H9 (cell line): ENCODE measurements around the gene ZBTB17. TPM values are rescaled to one million over a fixed set of nuclear protein-coding genes. Genes with fewer than 3 reads are reported as not detected.

Source experiments
- total RNA-seq: library from RNA; stranded (reverse); gene quantifications from 2 replicates; pipeline ENCODE4 v1.2.1, GENCODE V29; 2021

The ZBTB17 gene
- total RNA-seq, 1 experiment from 2014 or later = 16.5 TPM

Other genes starting within 250 kb of the ZBTB17 start
- gene SLC25A34, start 239.8 kb downstream of the ZBTB17 start, total RNA-seq = 0.94 and 1.5 TPM in 2 replicates
- gene TMEM82, start 233.6 kb downstream of the ZBTB17 start, total RNA-seq = 1.0 and 1.4 TPM in 2 replicates
- 64.7 and 66.8 TPM in 2 replicates for gene FBLIM1, start 217.3 kb downstream of the ZBTB17 start, total RNA-seq
- gene UQCRHL, start 168.5 kb downstream of the ZBTB17 start, total RNA-seq = 2.0 and 2.6 TPM in 2 replicates
- gene SPEN, start 128.4 kb downstream of the ZBTB17 start, total RNA-seq = 54.3 and 59.6 TPM in 2 replicates
- not detected in 2 replicates for gene SRARP, start 28.1 kb upstream of the ZBTB17 start, total RNA-seq
- not detected in 2 replicates for gene HSPB7, start 41.9 kb upstream of the ZBTB17 start, total RNA-seq
- gene CLCNKA, start 45.9 kb upstream of the ZBTB17 start, total RNA-seq = 0.37 and 0.98 TPM in 2 replicates
- 1.7 and 1.8 TPM in 2 replicates for gene CLCNKB, start 67.7 kb upstream of the ZBTB17 start, total RNA-seq
- 0.48 and 0.61 TPM in 2 replicates for gene FAM131C, start 97.5 kb upstream of the ZBTB17 start, total RNA-seq
- gene EPHA2, start 180.0 kb upstream of the ZBTB17 start, total RNA-seq = 32.8 and 33.1 TPM in 2 replicates
- gene ARHGEF19, start 236.6 kb upstream of the ZBTB17 start, total RNA-seq = 18.5 and 21.1 TPM in 2 replicates